Transverse colon (tissue), 4 donors: Measurements from ENCODE around the gene CHMP6. TPM values are rescaled to one million over a fixed set of nuclear protein-coding genes. Genes with fewer than 3 reads are reported as not detected.

ENCODE experiments used
- DNase-seq: peaks from one replicate; pipeline ENCODE4 v3.0.0-alpha.2; 2019
- H3K27ac ChIP-seq, 4 donors: fragments of 200-600 bp; sonication (generic); 2 replicates each; pipeline ENCODE4 v1.5.1; 2016 to 2018; ENCODE audit warnings: inconsistent platforms in 4 of 4
- H3K27me3 ChIP-seq: fragments of 200-600 bp; sonication (generic); 2 replicates; pipeline ENCODE4 v1.5.1; 2017; ENCODE audit warnings: inconsistent platforms
- H3K36me3 ChIP-seq, 4 donors: fragments of 200-600 bp; sonication (generic); 2 replicates each; pipeline ENCODE4 v1.5.1; 2017 to 2019; ENCODE audit warnings: inconsistent platforms in 4 of 4
- H3K4me1 ChIP-seq, 4 donors: fragments of 200-600 bp; sonication (generic); 2 replicates each; pipeline ENCODE4 v1.5.1; 2017 to 2020; ENCODE audit warnings: inconsistent platforms in 4 of 4
- H3K4me3 ChIP-seq, 4 donors: fragments of 200-600 bp; sonication (generic); 1 replicate in 1 of 4; 2 replicates in 3 of 4; pipeline versions ENCODE4 v1.5.1 to v1.6.1; 2017 to 2019; ENCODE audit warnings: inconsistent platforms in 4 of 4
- H3K9me3 ChIP-seq, 2 donors: fragments of 200-600 bp; sonication (generic); 2 replicates each; pipeline ENCODE4 v1.5.1; 2017 to 2019; ENCODE audit warnings: inconsistent platforms in 2 of 2
- CTCF ChIP-seq, 5 experiments: fragments of 200-600 bp in 3 of 5; fragments of 450-650 bp in 2 of 5; sonication (generic) in 3 of 5; IDR thresholded peaks; 1 replicate in 2 of 5; 2 replicates in 3 of 5; pipeline ENCODE4 v1.5.1; 2016 to 2017; ENCODE audit warnings: antibody characterized with exemption in 5 of 5, inconsistent platforms in 3 of 5, mild to moderate bottlenecking in 2 of 5, moderate library complexity in 1 of 5
- EP300 ChIP-seq: sonication (generic); formaldehyde crosslinking; IDR thresholded peaks from one replicate; pipeline ENCODE4 v1.6.1; 2017; ENCODE audit warnings: antibody characterized with exemption, low read depth
- POLR2A ChIP-seq: fragments of 450-650 bp; IDR thresholded peaks from one replicate; pipeline ENCODE4 v1.6.1; 2016; ENCODE audit warnings: antibody characterized with exemption, mild to moderate bottlenecking, moderate library complexity
- POLR2AphosphoS5 ChIP-seq, 3 donors: sonication (generic); formaldehyde crosslinking; IDR thresholded peaks; one replicate each; pipeline ENCODE4 v1.6.1; 2016; ENCODE audit warnings: antibody characterized with exemption in 3 of 3
- WGBS, 2 donors: methylation state at CpG; one replicate each; pipeline ENCODE4 v1.1.5; 2018; ENCODE audit warnings: low coverage in 1 of 2; 5-methylcytosine and 5-hydroxymethylcytosine counted together
- in situ Hi-C, 4 donors: fragments of 200-750 bp; cut with MboI; loops; one replicate each; pipeline versions ENCODE4 v1.15.0 to v1.15.1; 2017; ENCODE audit warnings: low sequenced_read_pairs in 3 of 4, low pct_ligation_motif_present in 1 of 4, low pct_unique_long_range_greater_than_20kb in 1 of 4
- intact Hi-C: fragments of 100-400 bp; cut with DNase I; formaldehyde crosslinking; loops from one replicate; pipeline ENCODE4 v1.15.1; 2023; ENCODE audit warnings: low total_unique reads
- total RNA-seq, 4 donors: library from RNA; depleted of rRNA; stranded (reverse); fragments of >200 nt; gene quantifications; one replicate each; pipeline ENCODE4 v1.1.0, GENCODE V29; 2016

The CHMP6 gene
- total RNA-seq, 4 donors from 2014 or later: 38.6 to 107 (median 41.7) TPM

GRCh38 chr17:81025065-81025740, 33.6 kb downstream of the CHMP6 start:
- peak overlapping the region in 3 of 4 donors; percentile 12 to 65 (median 43) for H3K27ac ChIP-seq
- DNase-seq: no peak
- TF ChIP-seq EP300: no peak
- TF ChIP-seq CTCF (IDR thresholded peaks at IDR 0.05): no peak
- no peaks in the 10 kb centered on the region for H3K9me3 ChIP-seq
- H3K4me1 ChIP-seq: peaks cover 26 to 44% (median 32%) of the 10 kb centered on the region in 4 donors
- intact Hi-C loops: no loop called here
- no peaks in the 10 kb centered on the region for H3K36me3 ChIP-seq
- H3K27me3 ChIP-seq: peaks cover 33% of the 10 kb centered on the region
- 85 to 89% methylated on average over 7 to 16 of the region's 16 CpGs for WGBS, 2 donors
- in situ Hi-C loops: loop anchor here in 2 of 4 donors (10.0 kb wide), 1 partner anchor 70 kb away; no protein-coding TSS in a partner anchor
- H3K4me3 ChIP-seq: no peak overlapping the region

- TF ChIP-seq POLR2A: no peak
- TF ChIP-seq EP300: no peak
- TF ChIP-seq POLR2AphosphoS5 (IDR thresholded peaks at IDR 0.05): no peak
- no peak for TF ChIP-seq CTCF (IDR thresholded peaks at IDR 0.05)
- H3K27me3 ChIP-seq: peaks cover 33% of the 10 kb centered on the region
- H3K4me3 ChIP-seq: no peak overlapping the region
- H3K27ac ChIP-seq: peak overlapping the region in 3 of 4 donors; percentile 12 to 65 (median 43)
- no peaks in the 10 kb centered on the region for H3K9me3 ChIP-seq
- DNase-seq: no peak
- in situ Hi-C loops: loop anchor here in 2 of 4 donors (10.0 kb wide), 1 partner anchor 69 kb away; no protein-coding TSS in a partner anchor
- no peaks in the 10 kb centered on the region for H3K36me3 ChIP-seq
- intact Hi-C loops: no loop called here
- H3K4me1 ChIP-seq: peaks cover 22 to 40% (median 28%) of the 10 kb centered on the region in 4 donors
- 43 to 86% methylated on average over 1 to 21 of the region's 22 CpGs for WGBS, 2 donors
Observed at GRCh38 chr17:81025741-81026129, 34.1 kb downstream of the CHMP6 start.

GRCh38 chr17:81026266-81027036, 34.8 kb downstream of the CHMP6 start:
- H3K36me3 ChIP-seq: no peaks in the 10 kb centered on the region
- no peak overlapping the region for H3K4me3 ChIP-seq
- peaks cover 33% of the 10 kb centered on the region for H3K27me3 ChIP-seq
- intact Hi-C loops (no loop called here), in situ Hi-C loops (loop anchor here in 2 of 4 donors (10.0 kb wide), 1 partner anchor 68 kb away; no protein-coding TSS in a partner anchor)
- H3K9me3 ChIP-seq: no peaks in the 10 kb centered on the region
- WGBS, 2 donors: 74 to 92% methylated on average over 2 to 31 of the region's 31 CpGs
- no peak for DNase-seq
- H3K4me1 ChIP-seq: peaks cover 15 to 39% (median 23%) of the 10 kb centered on the region in 4 donors
- TF ChIP-seq POLR2A (no peak), EP300 (no peak), CTCF (IDR thresholded peaks at IDR 0.05) (no peak)
- peak overlapping the region in 3 of 4 donors; percentile 12 to 65 (median 43) for H3K27ac ChIP-seq

- WGBS, 2 donors: 45 to 72% methylated on average over 5 to 15 of the region's 15 CpGs
Observed at GRCh38 chr17:81027038-81027437, 35.4 kb downstream of the CHMP6 start.

More at GRCh38 chr17:81027038-81027437, 35.4 kb downstream of the CHMP6 start:
- Histone ChIP-seq H3K4me3 (no peak overlapping the region), H3K36me3 (no peaks in the 10 kb centered on the region), H3K27ac (peak overlapping the region in 1 of 4 donors; percentile 65), H3K9me3 (no peaks in the 10 kb centered on the region), H3K4me1 (peaks cover 11 to 40% (median 25%) of the 10 kb centered on the region in 4 donors), H3K27me3 (peaks cover 33% of the 10 kb centered on the region)
- in situ Hi-C loops: loop anchor here in 2 of 4 donors (10.0 kb wide), 1 partner anchor 68 kb away; no protein-coding TSS in a partner anchor
- DNase-seq: no peak
- TF ChIP-seq POLR2A: no peak
- TF ChIP-seq CTCF (IDR thresholded peaks at IDR 0.05): no peak
- TF ChIP-seq POLR2AphosphoS5 (IDR thresholded peaks at IDR 0.05): no peak
- no peak for TF ChIP-seq EP300
- intact Hi-C loops: no loop called here
